Endodermal cell (in vitro differentiated cells): ENCODE results near the gene MYH9. TPM values are rescaled to one million over a fixed set of nuclear protein-coding genes. Genes with fewer than 3 reads are reported as not detected.
A peak's percentile ranks its signal among the peaks of the same experiment; 100 is the strongest.
"Not testable (repeated sequence)": the region's sequence is repeated elsewhere in the genome, so short reads cannot be mapped to it uniquely, and the experiment has no call there.

ENCODE experiments used
- DNase-seq: peaks from one replicate; pipeline ENCODE4 v3.0.0-alpha.2; 2017
- H3K27ac ChIP-seq: 2 replicates; pipeline ENCODE4 v1.5.1; 2013; ENCODE audit warnings: mild to moderate bottlenecking, low read depth, low read length, moderate library complexity
- H3K27me3 ChIP-seq: 2 replicates; pipeline ENCODE4 v1.6.1; 2013; ENCODE audit warnings: mild to moderate bottlenecking, low read length, moderate library complexity; ENCODE audit not compliant: insufficient read depth, control insufficient read depth, poor library complexity, severe bottlenecking
- H3K36me3 ChIP-seq: 2 replicates; pipeline ENCODE4 v1.7.0; 2013; ENCODE audit warnings: mild to moderate bottlenecking, low read length, moderate library complexity; ENCODE audit not compliant: control insufficient read depth, insufficient read depth
- H3K4me1 ChIP-seq: one replicate; pipeline ENCODE4 v1.7.0; 2013; ENCODE audit warnings: low read length; ENCODE audit not compliant: control insufficient read depth, insufficient read depth
- H3K4me3 ChIP-seq: 2 replicates; pipeline ENCODE4 v1.5.1; 2013; ENCODE audit warnings: mild to moderate bottlenecking, low read length, moderate library complexity
- H3K9ac ChIP-seq: 2 replicates; pipeline ENCODE4 v1.6.1; 2013; ENCODE audit warnings: mild to moderate bottlenecking, low read length, moderate library complexity; ENCODE audit not compliant: poor library complexity, severe bottlenecking; ENCODE audit errors: extremely low read depth
- H3K9me3 ChIP-seq: 2 replicates; pipeline ENCODE4 v1.6.1; 2013; ENCODE audit warnings: mild to moderate bottlenecking, low read length, moderate library complexity; ENCODE audit not compliant: control insufficient read depth
- H3K27ac Mint-ChIP-seq: 2 replicates; pipeline ENCODE4 v1.8.0; 2020; ENCODE audit warnings: mixed read lengths
- H3K27me3 Mint-ChIP-seq: 2 replicates; pipeline ENCODE4 v1.8.0; 2021; ENCODE audit warnings: mild to moderate bottlenecking, mixed read lengths; ENCODE audit not compliant: insufficient read depth
- H3K36me3 Mint-ChIP-seq: 2 replicates; pipeline ENCODE4 v1.8.0; 2020; ENCODE audit warnings: low read depth, mixed read lengths
- H3K4me1 Mint-ChIP-seq: 2 replicates; pipeline ENCODE4 v1.8.0; 2020; ENCODE audit warnings: mixed read lengths
- H3K4me3 Mint-ChIP-seq: 2 replicates; pipeline ENCODE4 v1.8.0; 2020; ENCODE audit warnings: mild to moderate bottlenecking, moderate library complexity, mixed read lengths
- H3K9me3 Mint-ChIP-seq: 2 replicates; pipeline ENCODE4 v1.8.0; 2020; ENCODE audit warnings: mild to moderate bottlenecking, mixed read lengths
- WGBS, 2 experiments: methylation state at CpG; one replicate each; pipeline versions ENCODE4 v1.1.5 to v1.1.7; 2013; ENCODE audit warnings: missing lambda C conversion rate in 2 of 2, mixed read lengths in 1 of 2; ENCODE audit not compliant: insufficient coverage in 1 of 2, insufficient read length in 1 of 2; 5-methylcytosine and 5-hydroxymethylcytosine counted together
- total RNA-seq, 2 donors: library from RNA; stranded (reverse); fragmentation: NEBNext Ultra II Directional in 1 of 2; extraction: Animal tissue kit (Norgen Biotek cat#: 25700) in 1 of 2; gene quantifications; 2 replicates in 1 of 2; 3 replicates in 1 of 2; pipeline ENCODE4 v1.2.1, GENCODE V29; 2021
- TF ChIP-seq, protein P1 (sequence below): fragments of 200-600 bp; sonication (generic); conservative IDR thresholded peaks from 2 replicates; pipeline ENCODE4 v1.5.0; 2021; ENCODE audit warnings: antibody characterized with exemption, mild to moderate bottlenecking

Gene MYH9
- total RNA-seq, 2 donors from 2014 or later: 270 to 288 TPM

DNA sequence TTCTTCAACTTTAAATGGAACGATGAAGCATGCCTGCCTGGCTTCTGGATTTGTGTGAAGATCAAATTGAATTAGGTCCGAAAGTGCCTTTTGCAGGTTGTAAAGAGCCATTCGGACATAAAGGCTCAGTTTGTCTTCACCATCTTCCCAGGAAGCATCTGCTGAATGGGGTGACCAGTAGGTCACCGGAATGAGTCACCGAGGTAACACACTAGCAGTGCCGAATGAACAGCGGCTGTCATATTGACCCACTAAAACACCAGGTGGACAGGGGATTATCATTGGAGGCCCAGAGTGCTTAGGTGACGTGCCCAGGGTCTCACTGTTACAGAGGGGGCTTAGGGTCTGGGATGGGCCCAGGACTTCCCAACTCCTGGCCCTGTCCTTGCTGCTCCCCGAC, 43.1 kb upstream of the MYH9 start:
- Mint-ChIP-seq H3K9me3 (no peaks in the 10 kb centered on the region), H3K27ac (no peak overlapping the region), H3K27me3 (no peaks in the 10 kb centered on the region), H3K4me3 (no peak overlapping the region), H3K4me1 (peaks cover 26% of the 10 kb centered on the region), H3K36me3 (no peaks in the 10 kb centered on the region)
- Histone ChIP-seq H3K27ac (no peak overlapping the region), H3K4me3 (no peak overlapping the region), H3K36me3 (no peaks in the 10 kb centered on the region), H3K9me3 (no peaks in the 10 kb centered on the region), H3K4me1 (peaks cover 26% of the 10 kb centered on the region), H3K9ac (no peak overlapping the region), H3K27me3 (no peaks in the 10 kb centered on the region)
- TF ChIP-seq, protein P1, sequence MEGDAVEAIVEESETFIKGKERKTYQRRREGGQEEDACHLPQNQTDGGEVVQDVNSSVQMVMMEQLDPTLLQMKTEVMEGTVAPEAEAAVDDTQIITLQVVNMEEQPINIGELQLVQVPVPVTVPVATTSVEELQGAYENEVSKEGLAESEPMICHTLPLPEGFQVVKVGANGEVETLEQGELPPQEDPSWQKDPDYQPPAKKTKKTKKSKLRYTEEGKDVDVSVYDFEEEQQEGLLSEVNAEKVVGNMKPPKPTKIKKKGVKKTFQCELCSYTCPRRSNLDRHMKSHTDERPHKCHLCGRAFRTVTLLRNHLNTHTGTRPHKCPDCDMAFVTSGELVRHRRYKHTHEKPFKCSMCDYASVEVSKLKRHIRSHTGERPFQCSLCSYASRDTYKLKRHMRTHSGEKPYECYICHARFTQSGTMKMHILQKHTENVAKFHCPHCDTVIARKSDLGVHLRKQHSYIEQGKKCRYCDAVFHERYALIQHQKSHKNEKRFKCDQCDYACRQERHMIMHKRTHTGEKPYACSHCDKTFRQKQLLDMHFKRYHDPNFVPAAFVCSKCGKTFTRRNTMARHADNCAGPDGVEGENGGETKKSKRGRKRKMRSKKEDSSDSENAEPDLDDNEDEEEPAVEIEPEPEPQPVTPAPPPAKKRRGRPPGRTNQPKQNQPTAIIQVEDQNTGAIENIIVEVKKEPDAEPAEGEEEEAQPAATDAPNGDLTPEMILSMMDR: no peak
- DNase-seq: no peak
- 87 to 89% methylated on average over 9 of the region's 9 CpGs for WGBS, 2 experiments

DNA sequence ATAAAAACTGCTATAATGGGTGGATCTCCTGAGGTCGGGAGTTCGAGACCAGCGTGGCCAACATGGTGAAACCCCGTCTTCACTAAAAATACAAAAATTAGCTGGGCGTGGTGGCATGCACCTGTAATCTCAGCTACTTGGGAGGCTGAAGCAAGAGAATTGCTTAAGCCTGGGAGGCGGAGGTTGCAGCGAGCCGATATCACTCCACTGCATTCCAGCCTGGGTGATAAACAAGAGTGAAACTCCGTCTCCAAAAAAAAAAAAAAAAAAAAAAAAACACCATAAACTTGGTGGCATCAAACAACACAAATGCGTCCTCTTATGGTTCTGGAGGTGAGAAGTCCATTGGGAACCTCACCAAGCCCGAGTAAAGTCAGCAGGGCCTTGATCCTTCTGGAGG, 40.2 kb upstream of the MYH9 start:
- H3K27ac Mint-ChIP-seq, H3K4me3 Mint-ChIP-seq, H3K9ac ChIP-seq, H3K9me3 ChIP-seq, H3K4me3 ChIP-seq, H3K27ac ChIP-seq, H3K36me3 Mint-ChIP-seq, H3K27me3 ChIP-seq, H3K27me3 Mint-ChIP-seq, H3K36me3 ChIP-seq, DNase-seq, H3K9me3 Mint-ChIP-seq: not testable (repeated sequence)
- 94% methylated on average over 6 to 11 of the region's 11 CpGs for WGBS, 2 experiments
- peaks cover 13% of the 10 kb centered on the region for H3K4me1 Mint-ChIP-seq
- H3K4me1 ChIP-seq: peaks cover 15% of the 10 kb centered on the region

DNA sequence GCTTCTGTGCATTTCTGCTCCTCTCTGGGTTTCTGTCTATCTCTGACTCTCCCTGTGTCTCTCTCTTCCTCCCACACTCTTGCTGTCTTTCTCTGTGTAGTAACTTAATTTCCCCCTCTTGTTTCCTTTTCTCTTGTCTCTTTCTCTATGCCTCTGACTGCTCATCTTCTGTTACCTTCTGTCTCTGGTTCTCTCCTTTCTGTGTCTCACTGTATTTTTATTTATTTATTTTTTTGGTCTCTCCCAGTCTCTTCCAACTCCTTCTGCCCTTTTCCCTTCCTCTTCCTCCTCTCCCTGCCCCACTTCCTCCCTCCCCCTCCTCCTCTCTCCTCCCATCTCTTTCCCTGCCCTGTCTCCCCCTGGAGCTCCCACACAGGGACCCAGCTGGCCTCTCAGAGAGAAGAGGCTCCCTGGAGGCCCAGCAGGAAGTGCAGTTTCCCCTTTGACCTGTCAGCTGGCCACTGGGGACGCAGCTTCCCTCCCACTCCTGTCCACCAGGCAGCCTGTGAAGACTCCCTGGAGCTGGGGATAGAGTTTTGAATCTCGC, 38.3 kb upstream of the MYH9 start:
- H3K27me3 Mint-ChIP-seq: no peaks in the 10 kb centered on the region

More for the DNA sequence above, 38.3 kb upstream of the MYH9 start:
- Histone ChIP-seq H3K9me3 (no peaks in the 10 kb centered on the region), H3K27me3 (no peaks in the 10 kb centered on the region), H3K9ac (no peak overlapping the region), H3K27ac (peak overlapping the region; percentile 74), H3K4me1 (peaks cover 5% of the 10 kb centered on the region), H3K36me3 (no peaks in the 10 kb centered on the region), H3K4me3 (no peak overlapping the region)
- TF ChIP-seq, protein P1: peak; percentile 24
- Mint-ChIP-seq H3K4me1 (peaks cover 9% of the 10 kb centered on the region), H3K9me3 (no peaks in the 10 kb centered on the region), H3K36me3 (no peaks in the 10 kb centered on the region), H3K27ac (peak overlapping the region; percentile 75), H3K4me3 (no peak overlapping the region)
- WGBS, 2 experiments: 75% methylated on average over 2 of the region's 2 CpGs; no CpG with 5 or more reads in 1 of the 2 experiments
- no peak for DNase-seq
